Mammary epithelial cell (primary cell): ENCODE measurements around the gene ERN2.

Experiments used
- EZH2 ChIP-seq: IDR thresholded peaks from 2 replicates; pipeline ENCODE4 v1.6.1; 2012; ENCODE audit warnings: low read length, inconsistent platforms, borderline replicate concordance
- TF ChIP-seq, protein P1 (sequence below), 2 donors: IDR thresholded peaks in 1 of 2; conservative IDR thresholded peaks in 1 of 2; 2 replicates each; pipeline ENCODE4 v1.5.1; 2011 to 2012; ENCODE audit warnings: inconsistent platforms in 2 of 2, low read length in 2 of 2, mild to moderate bottlenecking in 2 of 2, control low read depth in 1 of 2, low read depth in 1 of 2; ENCODE audit not compliant: insufficient read depth in 1 of 2; ENCODE audit errors: extremely low read depth in 1 of 2

DNA sequence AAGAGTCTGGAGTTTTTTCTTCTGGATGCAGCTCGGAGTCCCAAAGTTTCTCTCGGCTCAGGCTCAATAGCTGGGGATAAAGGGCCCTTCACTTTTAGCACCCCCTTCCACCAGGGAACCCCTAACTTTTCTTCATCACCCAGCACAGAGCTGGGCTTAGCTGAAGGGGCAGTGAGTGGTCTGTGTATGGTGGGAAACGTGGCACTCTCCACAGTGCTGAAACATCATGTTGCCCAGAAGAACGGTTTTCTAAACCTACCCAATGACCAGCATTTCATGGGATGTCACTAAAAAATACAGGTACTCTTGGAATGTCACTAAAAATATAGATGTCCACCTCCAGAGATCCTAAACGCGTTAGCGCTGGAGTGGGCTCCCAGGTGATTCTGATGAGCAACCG, 12.0 kb downstream of the ERN2 start:
- TF ChIP-seq, protein P1, sequence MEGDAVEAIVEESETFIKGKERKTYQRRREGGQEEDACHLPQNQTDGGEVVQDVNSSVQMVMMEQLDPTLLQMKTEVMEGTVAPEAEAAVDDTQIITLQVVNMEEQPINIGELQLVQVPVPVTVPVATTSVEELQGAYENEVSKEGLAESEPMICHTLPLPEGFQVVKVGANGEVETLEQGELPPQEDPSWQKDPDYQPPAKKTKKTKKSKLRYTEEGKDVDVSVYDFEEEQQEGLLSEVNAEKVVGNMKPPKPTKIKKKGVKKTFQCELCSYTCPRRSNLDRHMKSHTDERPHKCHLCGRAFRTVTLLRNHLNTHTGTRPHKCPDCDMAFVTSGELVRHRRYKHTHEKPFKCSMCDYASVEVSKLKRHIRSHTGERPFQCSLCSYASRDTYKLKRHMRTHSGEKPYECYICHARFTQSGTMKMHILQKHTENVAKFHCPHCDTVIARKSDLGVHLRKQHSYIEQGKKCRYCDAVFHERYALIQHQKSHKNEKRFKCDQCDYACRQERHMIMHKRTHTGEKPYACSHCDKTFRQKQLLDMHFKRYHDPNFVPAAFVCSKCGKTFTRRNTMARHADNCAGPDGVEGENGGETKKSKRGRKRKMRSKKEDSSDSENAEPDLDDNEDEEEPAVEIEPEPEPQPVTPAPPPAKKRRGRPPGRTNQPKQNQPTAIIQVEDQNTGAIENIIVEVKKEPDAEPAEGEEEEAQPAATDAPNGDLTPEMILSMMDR (conservative IDR thresholded peaks at IDR 0.05 in 1 of 2, IDR thresholded peaks at IDR 0.05 in 1 of 2; ENCODE audit: extremely low read depth in 1 of 2, insufficient read depth in 1 of 2, low read depth in 1 of 2, low read length in 2 of 2) = no peak
- no peak for TF ChIP-seq EZH2
